OCI-LY1 (cell line): ENCODE data around the gene GLIS1.

Source experiments
- H2AFZ ChIP-seq: fragments of 200-600 bp; sonication (generic), shearing (Covaris generic); 2 replicates; pipeline ENCODE4 v1.6.0; 2014; ENCODE audit warnings: antibody characterized with exemption, mild to moderate bottlenecking, low read length
- H3F3A ChIP-seq: fragments of 200-600 bp; sonication (generic), shearing (Covaris generic); 2 replicates; pipeline ENCODE4 v1.6.0; 2014; ENCODE audit warnings: mild to moderate bottlenecking, antibody characterized with exemption, low read length, moderate library complexity; ENCODE audit not compliant: insufficient read depth
- H3K27ac ChIP-seq: fragments of 200-600 bp; sonication (generic); 2 replicates; pipeline ENCODE4 v1.5.1; 2014; ENCODE audit warnings: low read length, mixed run types, mild to moderate bottlenecking, low read depth; ENCODE audit not compliant: poor library complexity, severe bottlenecking
- H3K27me3 ChIP-seq: fragments of 200-600 bp; sonication (generic); 2 replicates; pipeline ENCODE4 v1.6.0; 2014; ENCODE audit warnings: antibody characterized with exemption, mild to moderate bottlenecking, low read length, moderate library complexity; ENCODE audit not compliant: insufficient read depth
- H3K36me3 ChIP-seq: fragments of 200-600 bp; sonication (generic); 2 replicates; pipeline ENCODE4 v1.6.1; 2014; ENCODE audit warnings: mild to moderate bottlenecking, antibody characterized with exemption, low read length, moderate library complexity, mixed read lengths; ENCODE audit not compliant: insufficient read depth
- H3K4me1 ChIP-seq: fragments of 200-600 bp; sonication (generic); 2 replicates; pipeline ENCODE4 v1.5.1; 2014; ENCODE audit warnings: mild to moderate bottlenecking, low read length, moderate library complexity; ENCODE audit not compliant: insufficient read depth, severe bottlenecking
- H3K4me2 ChIP-seq: fragments of 200-600 bp; sonication (generic), shearing (Covaris generic); 2 replicates; pipeline ENCODE4 v1.6.1; 2014; ENCODE audit warnings: low read length
- H3K4me3 ChIP-seq: fragments of 200-600 bp; sonication (generic); 2 replicates; pipeline ENCODE4 v1.5.1; 2014; ENCODE audit warnings: low read length, low read depth, mild to moderate bottlenecking, mixed read lengths; ENCODE audit not compliant: poor library complexity, severe bottlenecking
- H3K79me2 ChIP-seq: fragments of 200-600 bp; shearing (Covaris generic); 2 replicates; pipeline ENCODE4 v1.6.1; 2016; ENCODE audit warnings: mixed run types, low read length, mixed read lengths; ENCODE audit not compliant: insufficient read depth
- H3K9ac ChIP-seq: fragments of 200-600 bp; sonication (generic), shearing (Covaris generic); 2 replicates; pipeline ENCODE4 v1.6.1; 2014; ENCODE audit warnings: mild to moderate bottlenecking, low read length, mixed read lengths
- H3K9me2 ChIP-seq: fragments of 200-600 bp; sonication (generic), shearing (Covaris generic); 2 replicates; pipeline ENCODE4 v1.6.1; 2014; ENCODE audit warnings: low read depth, mild to moderate bottlenecking, low read length, mixed read lengths
- H3K9me3 ChIP-seq: fragments of 200-600 bp; shearing (Covaris generic); 2 replicates; pipeline ENCODE4 v1.6.1; 2014; ENCODE audit warnings: low read length, mixed read lengths
- H4K20me1 ChIP-seq: fragments of 200-600 bp; sonication (generic), shearing (Covaris generic); 2 replicates; pipeline ENCODE4 v1.6.0; 2016; ENCODE audit warnings: mild to moderate bottlenecking, low read length; ENCODE audit not compliant: insufficient read depth
- CTCF ChIP-seq: fragments of 200-600 bp; sonication (generic), shearing (Covaris generic); IDR thresholded peaks from 2 replicates; pipeline ENCODE4 v1.5.1; 2017; ENCODE audit warnings: mild to moderate bottlenecking, antibody characterized with exemption, low read length, moderate library complexity, mixed read lengths
- EZH2 ChIP-seq: fragments of 200-600 bp; sonication (generic), shearing (Covaris generic); IDR thresholded peaks from 2 replicates; pipeline ENCODE4 v1.8.0; 2017; ENCODE audit warnings: borderline replicate concordance, mixed run types, mild to moderate bottlenecking, antibody characterized with exemption, low read length, moderate library complexity, mixed read lengths

Gene GLIS1

GRCh38 chr1:53639996-53640700, 98.8 kb downstream of the GLIS1 start:
- no peak overlapping the region for H2AFZ ChIP-seq
- no peak overlapping the region for H3K4me2 ChIP-seq
- no peaks in the 10 kb centered on the region for H3K79me2 ChIP-seq
- H3K4me3 ChIP-seq = no peak overlapping the region
- H4K20me1 ChIP-seq = no peaks in the 10 kb centered on the region
- no peaks in the 10 kb centered on the region for H3K4me1 ChIP-seq
- H3K27ac ChIP-seq = no peak overlapping the region
- H3F3A ChIP-seq = no peaks in the 10 kb centered on the region
- H3K9me2 ChIP-seq = no peaks in the 10 kb centered on the region
- H3K36me3 ChIP-seq = no peaks in the 10 kb centered on the region
- no peaks in the 10 kb centered on the region for H3K9me3 ChIP-seq
- no peaks in the 10 kb centered on the region for H3K27me3 ChIP-seq
- H3K9ac ChIP-seq = no peak overlapping the region
- TF ChIP-seq EZH2 (no peak), CTCF (no peak)

DNA sequence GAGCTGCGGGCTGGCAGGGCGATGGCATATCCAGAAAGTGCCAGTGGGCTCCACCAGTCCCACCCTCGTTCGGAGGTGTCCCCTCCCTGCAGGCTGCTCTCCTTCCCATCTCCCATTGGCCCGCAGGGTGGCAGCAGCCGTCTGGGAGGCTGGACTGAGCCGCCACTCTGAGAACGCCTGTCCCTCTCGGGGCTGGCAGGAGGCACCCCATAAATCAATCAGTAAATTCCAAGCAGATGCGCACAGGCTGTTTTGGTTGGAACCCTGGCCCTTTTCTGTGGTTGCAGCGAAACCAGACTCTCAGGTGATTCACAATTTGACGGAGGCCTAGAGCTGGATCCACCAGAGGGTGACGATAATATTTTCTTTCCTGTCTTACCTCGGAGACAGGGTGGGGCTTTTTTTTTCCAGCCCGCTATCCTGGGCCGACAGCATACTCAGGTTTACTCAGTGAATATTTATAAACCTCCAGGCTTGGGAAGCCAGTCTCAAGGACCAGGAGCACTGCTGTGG, 99.7 kb downstream of the GLIS1 start:
- Histone ChIP-seq H3K27ac (no peak overlapping the region), H3K4me3 (no peak overlapping the region), H3K9me3 (no peaks in the 10 kb centered on the region), H3K9me2 (no peaks in the 10 kb centered on the region), H3F3A (no peaks in the 10 kb centered on the region), H3K4me2 (no peak overlapping the region), H3K4me1 (no peaks in the 10 kb centered on the region), H3K79me2 (no peaks in the 10 kb centered on the region), H3K27me3 (no peaks in the 10 kb centered on the region), H3K9ac (no peak overlapping the region), H4K20me1 (no peaks in the 10 kb centered on the region), H2AFZ (no peak overlapping the region), H3K36me3 (no peaks in the 10 kb centered on the region)
- no peak for TF ChIP-seq EZH2
- TF ChIP-seq CTCF = no peak

- Histone ChIP-seq H3K4me3 (no peak overlapping the region), H3K9ac (no peak overlapping the region), H4K20me1 (no peaks in the 10 kb centered on the region), H3K36me3 (no peaks in the 10 kb centered on the region), H3K9me3 (no peaks in the 10 kb centered on the region), H3K27ac (no peak overlapping the region), H3K4me1 (no peaks in the 10 kb centered on the region), H3K27me3 (no peaks in the 10 kb centered on the region), H3K4me2 (no peak overlapping the region), H3K9me2 (no peaks in the 10 kb centered on the region), H3F3A (no peaks in the 10 kb centered on the region), H2AFZ (no peak overlapping the region), H3K79me2 (no peaks in the 10 kb centered on the region)
- TF ChIP-seq CTCF = no peak
- TF ChIP-seq EZH2 = no peak
Measured at GRCh38 chr1:53638360-53639035, 100.5 kb downstream of the GLIS1 start.
